ENCODE measurements around the gene ABI3BP.

ABI3BP gene

DNA sequence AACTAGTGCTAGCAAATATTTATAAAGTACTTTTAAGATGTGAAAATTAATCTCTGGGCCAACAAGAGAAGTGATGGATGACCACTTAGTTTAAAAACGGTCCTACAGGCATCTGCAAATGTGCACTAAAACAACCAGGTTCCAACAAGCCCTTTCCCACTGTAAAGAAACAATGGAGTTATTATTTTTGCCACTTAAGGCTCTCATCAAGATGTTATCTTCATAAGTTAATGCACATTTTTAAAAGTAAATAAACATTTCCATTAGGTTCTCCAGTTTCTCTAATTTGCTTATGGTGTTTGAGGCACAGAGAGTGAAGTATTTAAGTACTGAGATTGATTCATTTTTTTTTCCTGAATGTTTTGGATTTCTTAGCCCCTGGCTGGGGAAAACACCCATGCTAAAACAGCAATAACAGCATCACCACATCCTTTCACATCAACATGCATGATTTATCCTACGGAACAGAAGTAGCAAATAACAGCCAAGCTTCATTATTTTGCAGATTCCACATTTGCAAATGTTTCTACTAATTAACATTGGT, 20.8 kb downstream of the ABI3BP start:
- H3K79me2 ChIP-seq (ENCODE audit: insufficient read depth, low read length), result no peaks in the 10 kb centered on the region
- no peaks in the 10 kb centered on the region for H3K36me3 ChIP-seq (ENCODE audit: insufficient read depth, low read length)
- no peaks in the 10 kb centered on the region for H3K9me2 ChIP-seq (ENCODE audit: low read depth, low read length)
- no peak overlapping the region for H3K9ac ChIP-seq (ENCODE audit: low read length)
- H3K4me2 ChIP-seq (ENCODE audit: low read length), result no peak overlapping the region
- no peaks in the 10 kb centered on the region for H3K27me3 ChIP-seq (ENCODE audit: insufficient read depth, low read length)
- H3K4me1 ChIP-seq (ENCODE audit: insufficient read depth, low read length, severe bottlenecking), result no peaks in the 10 kb centered on the region
- no peaks in the 10 kb centered on the region for H3F3A ChIP-seq (ENCODE audit: insufficient read depth, low read length)
- no peak overlapping the region for H3K27ac ChIP-seq (ENCODE audit: low read depth, low read length, poor library complexity, severe bottlenecking)
- H4K20me1 ChIP-seq (ENCODE audit: insufficient read depth, low read length), result no peaks in the 10 kb centered on the region
- TF ChIP-seq CTCF (IDR thresholded peaks at IDR 0.05; ENCODE audit: low read length) (no peak), EZH2 (IDR thresholded peaks at IDR 0.05; ENCODE audit: borderline replicate concordance, low read length) (no peak)
- no peak overlapping the region for H3K4me3 ChIP-seq (ENCODE audit: low read depth, low read length, poor library complexity, severe bottlenecking)
- H3K9me3 ChIP-seq (ENCODE audit: low read length), result no peaks in the 10 kb centered on the region
- no peak overlapping the region for H2AFZ ChIP-seq (ENCODE audit: low read length)

- no peaks in the 10 kb centered on the region for H3K4me1 ChIP-seq (ENCODE audit: insufficient read depth, low read length, severe bottlenecking)
- no peak overlapping the region for H3K4me3 ChIP-seq (ENCODE audit: low read depth, low read length, poor library complexity, severe bottlenecking)
- H2AFZ ChIP-seq (ENCODE audit: low read length), result no peak overlapping the region
- no peak overlapping the region for H3K4me2 ChIP-seq (ENCODE audit: low read length)
- no peaks in the 10 kb centered on the region for H3K79me2 ChIP-seq (ENCODE audit: insufficient read depth, low read length)
- TF ChIP-seq CTCF (IDR thresholded peaks at IDR 0.05; ENCODE audit: low read length) (no peak), EZH2 (IDR thresholded peaks at IDR 0.05; ENCODE audit: borderline replicate concordance, low read length) (no peak)
- H3K9me2 ChIP-seq (ENCODE audit: low read depth, low read length), result no peaks in the 10 kb centered on the region
- no peaks in the 10 kb centered on the region for H4K20me1 ChIP-seq (ENCODE audit: insufficient read depth, low read length)
- H3K9me3 ChIP-seq (ENCODE audit: low read length), result no peaks in the 10 kb centered on the region
- H3K36me3 ChIP-seq (ENCODE audit: insufficient read depth, low read length), result no peaks in the 10 kb centered on the region
- H3K27me3 ChIP-seq (ENCODE audit: insufficient read depth, low read length), result no peaks in the 10 kb centered on the region
- H3K9ac ChIP-seq (ENCODE audit: low read length), result no peak overlapping the region
- H3K27ac ChIP-seq (ENCODE audit: low read depth, low read length, poor library complexity, severe bottlenecking), result no peak overlapping the region
- H3F3A ChIP-seq (ENCODE audit: insufficient read depth, low read length), result no peaks in the 10 kb centered on the region
These were observed 21.4 kb downstream of the ABI3BP start for GRCh38 chr3:100971798-100972197.

- Histone ChIP-seq H3K9ac (ENCODE audit: low read length) (no peak overlapping the region), H3K36me3 (ENCODE audit: insufficient read depth, low read length) (no peaks in the 10 kb centered on the region), H3F3A (ENCODE audit: insufficient read depth, low read length) (no peaks in the 10 kb centered on the region), H3K4me1 (ENCODE audit: insufficient read depth, low read length, severe bottlenecking) (no peaks in the 10 kb centered on the region), H2AFZ (ENCODE audit: low read length) (no peak overlapping the region), H3K27ac (ENCODE audit: low read depth, low read length, poor library complexity, severe bottlenecking) (no peak overlapping the region), H3K79me2 (ENCODE audit: insufficient read depth, low read length) (no peaks in the 10 kb centered on the region), H4K20me1 (ENCODE audit: insufficient read depth, low read length) (no peaks in the 10 kb centered on the region), H3K4me2 (ENCODE audit: low read length) (no peak overlapping the region), H3K27me3 (ENCODE audit: insufficient read depth, low read length) (no peaks in the 10 kb centered on the region), H3K9me2 (ENCODE audit: low read depth, low read length) (no peaks in the 10 kb centered on the region), H3K9me3 (ENCODE audit: low read length) (no peaks in the 10 kb centered on the region), H3K4me3 (ENCODE audit: low read depth, low read length, poor library complexity, severe bottlenecking) (no peak overlapping the region)
- TF ChIP-seq EZH2 (IDR thresholded peaks at IDR 0.05; ENCODE audit: borderline replicate concordance, low read length) (no peak), CTCF (IDR thresholded peaks at IDR 0.05; ENCODE audit: low read length) (no peak)
These were observed 22.7 kb downstream of the ABI3BP start for GRCh38 chr3:100970477-100970990.

Measured in OCI-LY1 (cell line).